Keratinocyte (primary cell): ENCODE measurements around the gene HOXB8. TPM values are rescaled to one million over a fixed set of nuclear protein-coding genes. Genes with fewer than 3 reads are reported as not detected.

ENCODE experiments used
- DNase-seq: peaks from one replicate; pipeline ENCODE4 v3.0.0-alpha.2; 2011; ENCODE audit warnings: low read depth, missing footprints, low spot score
- FAIRE-seq: peaks from 2 replicates; lab custom pipeline; 2011; peaks lifted over from hg19 to GRCh38; lab: Jason Lieb, UNC
- H2AFZ ChIP-seq: 2 replicates; pipeline ENCODE4 v1.6.0; 2012; ENCODE audit warnings: low read length, control low read depth, inconsistent platforms; ENCODE audit not compliant: control insufficient read depth
- H3K27ac ChIP-seq: 2 replicates; pipeline ENCODE4 v1.5.1; 2011; ENCODE audit warnings: low read length; ENCODE audit not compliant: control insufficient read depth, insufficient read depth
- H3K27me3 ChIP-seq: 3 replicates; pipeline ENCODE4 v1.6.0; 2011; ENCODE audit warnings: low read length; ENCODE audit not compliant: control insufficient read depth, insufficient read depth; ENCODE audit errors: extremely low read depth
- H3K36me3 ChIP-seq, 2 experiments: 2 replicates in 1 of 2; 3 replicates in 1 of 2; pipeline ENCODE4 v1.5.1; 2011; ENCODE audit warnings: low read length in 2 of 2, mild to moderate bottlenecking in 1 of 2; ENCODE audit not compliant: control insufficient read depth in 2 of 2, insufficient read depth in 2 of 2; ENCODE audit errors: extremely low read depth in 1 of 2
- H3K4me1 ChIP-seq: 3 replicates; pipeline ENCODE4 v1.5.1; 2011; ENCODE audit warnings: low read length; ENCODE audit not compliant: control insufficient read depth, insufficient read depth; ENCODE audit errors: extremely low read depth
- H3K4me2 ChIP-seq: 3 replicates; pipeline ENCODE4 v1.6.0; 2011; ENCODE audit warnings: low read depth, low read length; ENCODE audit not compliant: control insufficient read depth, insufficient read depth; ENCODE audit errors: extremely low read depth
- H3K4me3 ChIP-seq, 3 experiments: fragments of 200-600 bp in 1 of 3; sonication (generic) in 1 of 3; 2 replicates in 2 of 3; 3 replicates in 1 of 3; pipeline ENCODE4 v1.5.1; 2011 to 2016; ENCODE audit warnings: low read length in 3 of 3, mild to moderate bottlenecking in 3 of 3, control low read depth in 2 of 3, inconsistent platforms in 1 of 3, low read depth in 1 of 3, mixed read lengths in 1 of 3, mixed run types in 1 of 3, moderate library complexity in 1 of 3; ENCODE audit not compliant: control insufficient read depth in 2 of 3, insufficient read depth in 2 of 3; ENCODE audit errors: extremely low read depth in 1 of 3
- H3K79me2 ChIP-seq: 2 replicates; pipeline ENCODE4 v1.6.0; 2012; ENCODE audit warnings: low read length; ENCODE audit not compliant: control insufficient read depth, insufficient read depth
- H3K9ac ChIP-seq: 3 replicates; pipeline ENCODE4 v1.6.0; 2011; ENCODE audit warnings: low read length; ENCODE audit not compliant: control insufficient read depth, insufficient read depth; ENCODE audit errors: extremely low read depth
- H3K9me1 ChIP-seq: 3 replicates; pipeline ENCODE4 v1.6.0; 2011; ENCODE audit warnings: low read length; ENCODE audit not compliant: control insufficient read depth, insufficient read depth; ENCODE audit errors: extremely low read depth
- H3K9me3 ChIP-seq: 2 replicates; pipeline ENCODE4 v1.5.1; 2012; ENCODE audit warnings: low read depth, low read length; ENCODE audit not compliant: control insufficient read depth
- H4K20me1 ChIP-seq: 3 replicates; pipeline ENCODE4 v1.6.0; 2011; ENCODE audit warnings: low read length; ENCODE audit not compliant: control insufficient read depth, insufficient read depth; ENCODE audit errors: extremely low read depth
- EZH2 ChIP-seq: IDR thresholded peaks from one replicate; pipeline ENCODE4 v1.6.1; 2012; ENCODE audit warnings: inconsistent platforms, mild to moderate bottlenecking, low read length, moderate library complexity
- dilution Hi-C: fragments of 300-500 bp; cut with MboI; formaldehyde crosslinking; loops from one replicate; pipeline ENCODE4 v1.7.0; 2020; ENCODE audit warnings: low sequenced_read_pairs; ENCODE audit not compliant: extremely low pct_ligation_motif_present
- polyA plus RNA-seq, 5 experiments: library from polyadenylated mRNA; depleted of rRNA in 3 of 5; stranded (reverse) in 3 of 5; stranded (forward) in 1 of 5; unstranded in 1 of 5; fragments of >200 nt; gene quantifications; 1 replicate in 1 of 5; 2 replicates in 3 of 5; 3 replicates in 1 of 5; pipeline versions ENCODE4 v1.2.1 to v1.2.3, GENCODE V29; 2011 to 2012; ENCODE audit warnings: missing spikeins in 2 of 5, low read depth in 1 of 5, low replicate concordance in 1 of 5
- TF ChIP-seq, protein P1 (sequence below), 3 experiments: IDR thresholded peaks in 1 of 3; conservative IDR thresholded peaks in 1 of 3; optimal IDR thresholded peaks in 1 of 3; 2 replicates in 2 of 3; 3 replicates in 1 of 3; pipeline versions ENCODE3 to v1.5.1; 2011; ENCODE audit warnings: low read length in 3 of 3, mild to moderate bottlenecking in 3 of 3, moderate library complexity in 2 of 3, control low read depth in 1 of 3, inconsistent platforms in 1 of 3; ENCODE audit not compliant: insufficient read depth in 2 of 3; ENCODE audit errors: extremely low read depth in 1 of 3

HOXB8 gene
- polyA plus RNA-seq, 1 donor (not counting 4 experiments of a cell fraction or from before 2014, with no cell fraction given), result not detected

DNA sequence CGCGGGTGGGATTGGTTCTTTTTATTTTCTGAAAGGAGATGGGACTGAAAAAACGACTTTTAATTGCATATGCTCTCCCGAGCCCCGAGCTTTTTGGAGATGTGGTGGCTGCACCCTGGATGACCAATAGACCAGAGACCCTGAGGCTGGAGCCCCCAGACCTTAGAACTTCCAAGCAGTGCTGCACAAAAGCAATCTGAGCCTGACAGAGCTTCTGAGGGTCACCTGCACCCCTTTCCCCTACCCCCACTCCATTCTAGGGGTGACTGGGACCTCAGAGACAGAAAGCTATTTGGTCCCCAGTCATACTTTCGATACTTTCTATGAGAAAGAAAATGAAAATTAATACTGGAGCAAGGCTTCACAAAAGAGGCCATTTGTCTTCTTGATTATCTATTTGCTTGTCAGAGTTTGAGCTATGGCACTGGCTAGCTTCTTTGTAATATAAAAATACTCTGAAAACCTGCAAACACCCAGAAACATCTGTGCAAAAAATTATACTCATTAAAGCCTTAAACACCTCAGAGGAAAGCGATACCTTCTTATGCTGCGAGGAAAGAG, 40.5 kb downstream of the HOXB8 start:
- DNase-seq (no peak), FAIRE-seq (no peak)
- no peak overlapping the region for H2AFZ ChIP-seq
- peaks cover 25% of the 10 kb centered on the region for H3K4me1 ChIP-seq
- H3K4me2 ChIP-seq, result no peak overlapping the region
- H3K27ac ChIP-seq, result no peak overlapping the region
- H3K36me3 ChIP-seq, result peaks cover 0 to 2% of the 10 kb centered on the region in 2 experiments
- dilution Hi-C loops, result no loop called here
- H3K9me3 ChIP-seq, result no peaks in the 10 kb centered on the region
- no peaks in the 10 kb centered on the region for H3K9me1 ChIP-seq
- TF ChIP-seq, protein P1, sequence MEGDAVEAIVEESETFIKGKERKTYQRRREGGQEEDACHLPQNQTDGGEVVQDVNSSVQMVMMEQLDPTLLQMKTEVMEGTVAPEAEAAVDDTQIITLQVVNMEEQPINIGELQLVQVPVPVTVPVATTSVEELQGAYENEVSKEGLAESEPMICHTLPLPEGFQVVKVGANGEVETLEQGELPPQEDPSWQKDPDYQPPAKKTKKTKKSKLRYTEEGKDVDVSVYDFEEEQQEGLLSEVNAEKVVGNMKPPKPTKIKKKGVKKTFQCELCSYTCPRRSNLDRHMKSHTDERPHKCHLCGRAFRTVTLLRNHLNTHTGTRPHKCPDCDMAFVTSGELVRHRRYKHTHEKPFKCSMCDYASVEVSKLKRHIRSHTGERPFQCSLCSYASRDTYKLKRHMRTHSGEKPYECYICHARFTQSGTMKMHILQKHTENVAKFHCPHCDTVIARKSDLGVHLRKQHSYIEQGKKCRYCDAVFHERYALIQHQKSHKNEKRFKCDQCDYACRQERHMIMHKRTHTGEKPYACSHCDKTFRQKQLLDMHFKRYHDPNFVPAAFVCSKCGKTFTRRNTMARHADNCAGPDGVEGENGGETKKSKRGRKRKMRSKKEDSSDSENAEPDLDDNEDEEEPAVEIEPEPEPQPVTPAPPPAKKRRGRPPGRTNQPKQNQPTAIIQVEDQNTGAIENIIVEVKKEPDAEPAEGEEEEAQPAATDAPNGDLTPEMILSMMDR (optimal IDR thresholded peaks at IDR 0.05 in 1 of 3, IDR thresholded peaks at IDR 0.05 in 1 of 3, conservative IDR thresholded peaks at IDR 0.05 in 1 of 3; ENCODE audit: extremely low read depth in 1 of 3, insufficient read depth in 2 of 3, low read length in 3 of 3), result no peak
- TF ChIP-seq EZH2, result no peak
- no peaks in the 10 kb centered on the region for H3K79me2 ChIP-seq
- no peak overlapping the region for H3K4me3 ChIP-seq
- no peak overlapping the region for H3K9ac ChIP-seq
- H4K20me1 ChIP-seq, result no peaks in the 10 kb centered on the region
- H3K27me3 ChIP-seq, result peaks cover 87% of the 10 kb centered on the region

DNA sequence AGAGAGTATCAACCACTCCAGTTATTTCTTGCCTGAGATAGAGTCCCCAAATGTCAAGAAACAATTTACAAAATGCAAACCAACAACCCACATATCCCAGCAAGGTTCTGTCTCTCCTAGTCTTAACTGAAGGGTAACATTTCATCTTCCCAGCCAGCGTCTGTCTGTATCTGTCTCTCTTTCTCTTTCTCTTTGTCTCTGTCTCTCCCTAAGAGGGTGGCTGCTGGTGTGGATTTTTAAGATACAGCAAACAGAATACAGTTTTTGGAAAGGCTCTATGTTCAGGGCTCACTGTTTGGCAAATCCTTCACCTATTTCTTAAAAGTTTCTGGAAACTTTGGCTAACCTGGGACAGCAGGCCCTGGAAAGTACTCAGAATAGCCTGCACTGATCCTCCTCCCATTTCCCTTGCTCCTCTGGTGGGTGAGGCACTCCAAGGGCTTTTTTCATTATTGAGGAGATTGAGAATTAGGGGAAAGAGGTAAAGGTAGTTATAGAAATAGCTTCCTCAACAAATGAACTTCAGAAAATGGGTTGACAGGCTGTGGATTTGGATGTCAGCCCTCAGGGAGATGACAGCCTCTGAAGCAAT, 43.2 kb downstream of the HOXB8 start:
- no peak for FAIRE-seq

More for the DNA sequence above, 43.2 kb downstream of the HOXB8 start:
- Histone ChIP-seq H3K9ac (no peak overlapping the region), H2AFZ (no peak overlapping the region), H4K20me1 (no peaks in the 10 kb centered on the region), H3K4me1 (peaks cover 18% of the 10 kb centered on the region), H3K9me1 (no peaks in the 10 kb centered on the region), H3K79me2 (no peaks in the 10 kb centered on the region), H3K36me3 (peaks cover 0 to 2% of the 10 kb centered on the region in 2 experiments), H3K27me3 (peaks cover 78% of the 10 kb centered on the region), H3K9me3 (no peaks in the 10 kb centered on the region), H3K4me3 (no peak overlapping the region), H3K4me2 (no peak overlapping the region), H3K27ac (no peak overlapping the region)
- DNase-seq, result no peak
- TF ChIP-seq, protein P1 (optimal IDR thresholded peaks at IDR 0.05 in 1 of 3, IDR thresholded peaks at IDR 0.05 in 1 of 3, conservative IDR thresholded peaks at IDR 0.05 in 1 of 3; ENCODE audit: extremely low read depth in 1 of 3, insufficient read depth in 2 of 3, low read length in 3 of 3), result no peak
- TF ChIP-seq EZH2, result no peak
- dilution Hi-C loops, result no loop called here
